HepG2 (cell line): ENCODE data around the gene HEXA. TPM values are rescaled to one million over a fixed set of nuclear protein-coding genes. Genes with fewer than 3 reads are reported as not detected.

Source experiments
- ATAC-seq: fragments of 200-7000 bp; cut with Tn5 transposase; 3 replicates; pipeline ENCODE4 v1.9.1; 2020; ENCODE audit warnings: mild to moderate bottlenecking, moderate library complexity
- BruUV-seq: library from RNA; stranded (reverse); fragments of 400-500 nt; replicated peaks from 2 replicates; lab custom pipeline; 2021; lab: Mats Ljungman, UMichigan
- CTCF ChIA-PET: fragments of 300-600 bp; formaldehyde crosslinking; extraction: SDS; loops from one replicate; lab custom pipeline; 2021; ENCODE audit warnings: low total read pairs, inconsistent platforms, low intra/inter-chr PET ratio; lab: Yijun Ruan, JAX
- POLR2A ChIA-PET: fragments of 350-600 bp; sonication (Branson Sonifier 250); formaldehyde crosslinking; loops from one replicate; lab custom pipeline; 2020; ENCODE audit warnings: antibody characterized with exemption, inconsistent platforms; lab: Yijun Ruan, JAX
- DNase-seq: peaks from one replicate; pipeline ENCODE4 v3.0.0-alpha.2; 2015; ENCODE audit warnings: low spot score
- FAIRE-seq: peaks from 3 replicates; lab custom pipeline; 2011; peaks lifted over from hg19 to GRCh38; lab: Jason Lieb, UNC
- H2AFZ ChIP-seq: one replicate; pipeline ENCODE4 v1.6.1; 2011; ENCODE audit warnings: low read length, inconsistent platforms
- H3K27ac ChIP-seq: fragments of 300-600 bp; 3 replicates; pipeline ENCODE4 v1.8.0; 2011; ENCODE audit warnings: mixed run types, mild to moderate bottlenecking, mixed read lengths, low read length, inconsistent platforms; ENCODE audit not compliant: insufficient read depth; ENCODE audit errors: extremely low read length
- H3K27me3 ChIP-seq, 2 experiments: fragments of 200-600 bp in 1 of 2; 2 replicates in 1 of 2; 3 replicates in 1 of 2; pipeline versions ENCODE4 v1.6.0 to v1.8.0; 2011; ENCODE audit warnings: low read length in 2 of 2, mild to moderate bottlenecking in 2 of 2, moderate library complexity in 2 of 2, inconsistent platforms in 1 of 2; ENCODE audit not compliant: insufficient read depth in 2 of 2, control insufficient read depth in 1 of 2
- H3K36me3 ChIP-seq, 2 experiments: fragments of 200-600 bp in 1 of 2; replicated peaks in 1 of 2; 2 replicates in 1 of 2; 3 replicates in 1 of 2; pipeline versions ENCODE4 v1.5.1 to v1.8.0; 2011; ENCODE audit warnings: low read length in 2 of 2, inconsistent platforms in 1 of 2; ENCODE audit not compliant: insufficient read depth in 2 of 2, control insufficient read depth in 1 of 2
- H3K4me1 ChIP-seq: 2 replicates; pipeline ENCODE4 v1.5.1; 2012; ENCODE audit warnings: low read length, inconsistent platforms; ENCODE audit not compliant: insufficient read depth
- H3K4me2 ChIP-seq: 2 replicates; pipeline ENCODE4 v1.6.0; 2011; ENCODE audit warnings: low read depth, low read length, inconsistent platforms
- H3K4me3 ChIP-seq, 3 experiments: fragments of 200-600 bp in 1 of 3; sonication (generic), shearing (Covaris generic) in 1 of 3; replicated peaks in 1 of 3; 2 replicates each; pipeline ENCODE4 v1.5.1; 2011 to 2016; ENCODE audit warnings: low read length in 3 of 3, inconsistent platforms in 2 of 3, low read depth in 2 of 3, mild to moderate bottlenecking in 2 of 3, control low read depth in 1 of 3, mixed read lengths in 1 of 3; ENCODE audit not compliant: insufficient read depth in 1 of 3
- H3K79me2 ChIP-seq: one replicate; pipeline ENCODE4 v1.6.1; 2011; ENCODE audit warnings: low read length, inconsistent platforms; ENCODE audit not compliant: insufficient read depth
- H3K9ac ChIP-seq: 2 replicates; pipeline ENCODE4 v1.6.0; 2011; ENCODE audit warnings: mild to moderate bottlenecking, low read depth, low read length, inconsistent platforms; ENCODE audit not compliant: insufficient read depth
- H3K9me3 ChIP-seq: 2 replicates; pipeline ENCODE4 v1.5.1; 2012; ENCODE audit warnings: mild to moderate bottlenecking, low read length
- H4K20me1 ChIP-seq: 2 replicates; pipeline ENCODE4 v1.6.0; 2011; ENCODE audit warnings: inconsistent platforms, mild to moderate bottlenecking, low read length, moderate library complexity; ENCODE audit not compliant: insufficient read depth
- GLI4 ChIP-seq: sonication (generic); formaldehyde crosslinking; IDR thresholded peaks from 2 replicates; pipeline ENCODE4 v1.5.1; 2020; ENCODE audit warnings: missing genetic modification reagents, mild to moderate bottlenecking, moderate library complexity, borderline replicate concordance
- HIVEP1 ChIP-seq: sonication (generic); formaldehyde crosslinking; IDR thresholded peaks from 2 replicates; pipeline ENCODE4 v1.4.0; 2020; ENCODE audit warnings: mild to moderate bottlenecking, missing genetic modification reagents
- NR2F1 ChIP-seq, 2 experiments: fragments of 450-650 bp in 1 of 2; formaldehyde crosslinking in 1 of 2; IDR thresholded peaks; 2 replicates each; pipeline versions ENCODE4 v1.5.0 to v1.6.1; 2016 to 2020; ENCODE audit warnings: mild to moderate bottlenecking in 1 of 2, missing compliant biosample characterization in 1 of 2, missing genetic modification reagents in 1 of 2, moderate library complexity in 1 of 2
- POLR2AphosphoS2 ChIP-seq: IDR thresholded peaks from 2 replicates; pipeline ENCODE4 v1.6.1; 2011; ENCODE audit warnings: low read depth, low read length, improper control_type of control experiment
- ZNF12 ChIP-seq: sonication (generic); formaldehyde crosslinking; IDR thresholded peaks from 2 replicates; pipeline ENCODE4 v1.5.0; 2020; ENCODE audit warnings: missing genetic modification reagents
- ZNF317 ChIP-seq: sonication (generic); formaldehyde crosslinking; IDR thresholded peaks from 2 replicates; pipeline ENCODE4 v1.5.0; 2020; ENCODE audit warnings: mild to moderate bottlenecking, missing genetic modification reagents
- WGBS: methylation state at CpG from one replicate; pipeline ENCODE4 v1.1.6; 2017; ENCODE audit warnings: low lambda C conversion rate; 5-methylcytosine and 5-hydroxymethylcytosine counted together
- in situ Hi-C: cut with HindIII; loops from 2 replicates; pipeline ENCODE4 v1.10.0; 2017; ENCODE audit warnings: low pct_unique_long_range_greater_than_20kb; ENCODE audit not compliant: extremely low pct_ligation_motif_present
- intact Hi-C: fragments of 100-400 bp; cut with micrococcal nuclease; formaldehyde crosslinking; loops from one replicate; pipeline ENCODE4 v1.10.0; 2022; ENCODE audit not compliant: unreplicated experiment
- polyA plus RNA-seq, 8 experiments: library from polyadenylated mRNA; depleted of rRNA in 3 of 8; stranded (reverse) in 7 of 8; unstranded in 1 of 8; fragments of >200 nt; fragmentation: Illumina TruSeq in 4 of 8; extraction: Trizol in 4 of 8; gene quantifications; 2 replicates each; pipeline versions ENCODE4 v1.2.1 to v1.2.3, GENCODE V29; 2011 to 2016; ENCODE audit warnings: low read depth in 4 of 8, missing spikeins in 1 of 8, mixed read lengths in 1 of 8; ENCODE audit not compliant: insufficient read depth in 1 of 8
- total RNA-seq, 5 experiments: library from RNA; depleted of rRNA; stranded (reverse); fragments of >200 nt; fragmentation: Illumina TruSeq; extraction: Trizol; gene quantifications; 2 replicates each; pipeline ENCODE4 v1.2.3, GENCODE V29; 2016; ENCODE audit warnings: low read depth in 1 of 5
- TF ChIP-seq, protein P1 (sequence below): sonication (generic); formaldehyde crosslinking; IDR thresholded peaks from 2 replicates; pipeline ENCODE4 v1.4.0; 2020; ENCODE audit warnings: missing genetic modification reagents
- TF ChIP-seq, protein P2 (sequence below): IDR thresholded peaks from 2 replicates; pipeline ENCODE4 v1.6.1; 2016; ENCODE audit warnings: missing genetic modification reagents, missing compliant biosample characterization

Gene HEXA
- total and polyA plus RNA-seq, 2 of the 13 experiments (the other 11 are each of a cell fraction or from before 2014, with no cell fraction given) = 106 to 219 TPM

DNA sequence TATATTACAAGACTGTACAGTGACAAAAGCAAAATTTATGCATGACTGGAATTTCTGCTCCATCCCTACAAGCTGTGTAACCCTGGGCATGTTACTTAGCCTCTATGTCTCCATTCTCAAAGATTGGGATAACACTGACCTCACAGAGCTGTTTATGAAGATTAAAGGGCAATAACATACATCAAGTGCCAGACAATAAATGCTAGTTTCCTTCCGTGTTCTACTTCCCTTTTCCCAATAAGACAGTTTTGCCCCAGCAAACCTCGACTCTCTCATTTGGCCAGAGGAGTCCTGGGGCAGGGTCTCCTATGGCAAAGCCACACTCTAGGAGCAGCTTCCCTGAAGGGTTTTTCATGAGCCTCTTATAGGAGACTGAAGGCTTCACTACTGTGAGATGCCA lies 7.5 kb downstream of the HEXA start (continued):
- TF ChIP-seq, protein P1, sequence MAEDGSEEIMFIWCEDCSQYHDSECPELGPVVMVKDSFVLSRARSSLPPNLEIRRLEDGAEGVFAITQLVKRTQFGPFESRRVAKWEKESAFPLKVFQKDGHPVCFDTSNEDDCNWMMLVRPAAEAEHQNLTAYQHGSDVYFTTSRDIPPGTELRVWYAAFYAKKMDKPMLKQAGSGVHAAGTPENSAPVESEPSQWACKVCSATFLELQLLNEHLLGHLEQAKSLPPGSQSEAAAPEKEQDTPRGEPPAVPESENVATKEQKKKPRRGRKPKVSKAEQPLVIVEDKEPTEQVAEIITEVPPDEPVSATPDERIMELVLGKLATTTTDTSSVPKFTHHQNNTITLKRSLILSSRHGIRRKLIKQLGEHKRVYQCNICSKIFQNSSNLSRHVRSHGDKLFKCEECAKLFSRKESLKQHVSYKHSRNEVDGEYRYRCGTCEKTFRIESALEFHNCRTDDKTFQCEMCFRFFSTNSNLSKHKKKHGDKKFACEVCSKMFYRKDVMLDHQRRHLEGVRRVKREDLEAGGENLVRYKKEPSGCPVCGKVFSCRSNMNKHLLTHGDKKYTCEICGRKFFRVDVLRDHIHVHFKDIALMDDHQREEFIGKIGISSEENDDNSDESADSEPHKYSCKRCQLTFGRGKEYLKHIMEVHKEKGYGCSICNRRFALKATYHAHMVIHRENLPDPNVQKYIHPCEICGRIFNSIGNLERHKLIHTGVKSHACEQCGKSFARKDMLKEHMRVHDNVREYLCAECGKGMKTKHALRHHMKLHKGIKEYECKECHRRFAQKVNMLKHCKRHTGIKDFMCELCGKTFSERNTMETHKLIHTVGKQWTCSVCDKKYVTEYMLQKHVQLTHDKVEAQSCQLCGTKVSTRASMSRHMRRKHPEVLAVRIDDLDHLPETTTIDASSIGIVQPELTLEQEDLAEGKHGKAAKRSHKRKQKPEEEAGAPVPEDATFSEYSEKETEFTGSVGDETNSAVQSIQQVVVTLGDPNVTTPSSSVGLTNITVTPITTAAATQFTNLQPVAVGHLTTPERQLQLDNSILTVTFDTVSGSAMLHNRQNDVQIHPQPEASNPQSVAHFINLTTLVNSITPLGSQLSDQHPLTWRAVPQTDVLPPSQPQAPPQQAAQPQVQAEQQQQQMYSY (CRISPR knock-in tag) = no peak
- TF ChIP-seq POLR2AphosphoS2 (no peak), HIVEP1 (CRISPR knock-in tag) (no peak), GLI4 (CRISPR knock-in tag) (no peak), ZNF317 (CRISPR knock-in tag) (no peak)

DNA sequence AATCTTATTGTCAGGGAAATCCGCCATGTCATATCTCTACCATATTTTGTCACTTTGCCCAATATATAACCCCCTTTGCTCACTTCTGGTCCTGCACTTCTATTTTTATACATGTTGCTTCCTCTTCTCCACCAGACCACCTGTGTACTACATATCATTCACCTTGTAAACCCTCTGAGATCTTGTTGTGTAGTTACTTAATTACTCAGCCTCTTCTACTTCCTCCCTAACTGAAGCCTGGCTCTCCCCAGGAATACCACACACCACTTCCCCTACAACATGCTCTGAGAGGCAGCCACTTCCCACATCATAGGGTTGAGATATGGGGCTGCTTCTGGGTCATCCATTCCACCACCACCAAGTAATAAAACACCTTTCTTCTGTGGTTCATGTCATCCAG lies 10.0 kb downstream of the HEXA start:
- ATAC-seq (no peak), FAIRE-seq (no peak), DNase-seq (no peak)
- H3K79me2 ChIP-seq = peaks cover 60% of the 10 kb centered on the region
- H3K27me3 ChIP-seq = no peaks in the 10 kb centered on the region
- in situ Hi-C loops = no loop called here
- no peak overlapping the region for H3K27ac ChIP-seq
- intact Hi-C loops = no loop called here
- H3K9me3 ChIP-seq = no peaks in the 10 kb centered on the region
- TF ChIP-seq ZNF12 (CRISPR knock-in tag) (no peak), NR2F1 (CRISPR knock-in tag; IDR thresholded peaks at IDR 0.05) (no peak)
- TF ChIP-seq, protein P2, sequence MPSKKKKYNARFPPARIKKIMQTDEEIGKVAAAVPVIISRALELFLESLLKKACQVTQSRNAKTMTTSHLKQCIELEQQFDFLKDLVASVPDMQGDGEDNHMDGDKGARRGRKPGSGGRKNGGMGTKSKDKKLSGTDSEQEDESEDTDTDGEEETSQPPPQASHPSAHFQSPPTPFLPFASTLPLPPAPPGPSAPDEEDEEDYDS (CRISPR knock-in tag) = no peak
- POLR2A ChIA-PET = no interaction called here
- peaks cover 9 to 34% of the 10 kb centered on the region in 2 experiments for H3K36me3 ChIP-seq
- no TSS peak for BruUV-seq
- H4K20me1 ChIP-seq = no peaks in the 10 kb centered on the region
- CTCF ChIA-PET = no interaction called here
- H3K4me3 ChIP-seq = no peak overlapping the region
- 95% methylated on average over 1 of the region's 1 CpG for WGBS
- no peak overlapping the region for H3K9ac ChIP-seq
- no peak overlapping the region for H3K4me2 ChIP-seq
- no peak overlapping the region for H2AFZ ChIP-seq
- H3K4me1 ChIP-seq = no peaks in the 10 kb centered on the region; the same call in 1 of the 2 replicates
